OCI-LY1 (cell line): ENCODE data around the gene GRK6.

Experiments
- EZH2 ChIP-seq: fragments of 200-600 bp; sonication (generic), shearing (Covaris generic); IDR thresholded peaks from 2 replicates; pipeline ENCODE4 v1.8.0; 2017; ENCODE audit warnings: borderline replicate concordance, mixed run types, mild to moderate bottlenecking, antibody characterized with exemption, low read length, moderate library complexity, mixed read lengths
- TF ChIP-seq, protein P1 (sequence below): fragments of 200-600 bp; sonication (generic), shearing (Covaris generic); IDR thresholded peaks from 2 replicates; pipeline ENCODE4 v1.5.1; 2017; ENCODE audit warnings: mild to moderate bottlenecking, antibody characterized with exemption, low read length, moderate library complexity, mixed read lengths

DNA sequence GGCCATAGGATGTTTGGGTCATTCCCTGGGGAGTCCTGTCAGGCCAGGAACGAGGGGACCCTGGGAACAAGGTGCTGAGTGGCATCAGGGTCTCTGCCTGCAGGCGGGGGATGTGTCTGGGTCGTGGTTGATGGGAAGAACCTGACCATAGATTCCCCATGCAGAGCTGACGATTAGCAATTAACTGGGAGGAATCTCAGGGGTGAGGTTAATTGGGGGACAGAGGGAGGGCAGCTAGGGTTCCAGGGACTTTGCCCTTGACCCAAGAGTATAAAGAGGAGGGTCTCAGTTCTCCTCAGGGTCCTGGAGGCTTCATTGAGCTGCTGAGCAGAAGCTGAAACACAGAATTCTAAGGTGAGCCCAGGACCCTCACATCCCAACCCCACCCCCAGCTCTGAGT, 42.3 kb upstream of the GRK6 start, which contains the start of gene SLC34A1:
- TF ChIP-seq, protein P1, sequence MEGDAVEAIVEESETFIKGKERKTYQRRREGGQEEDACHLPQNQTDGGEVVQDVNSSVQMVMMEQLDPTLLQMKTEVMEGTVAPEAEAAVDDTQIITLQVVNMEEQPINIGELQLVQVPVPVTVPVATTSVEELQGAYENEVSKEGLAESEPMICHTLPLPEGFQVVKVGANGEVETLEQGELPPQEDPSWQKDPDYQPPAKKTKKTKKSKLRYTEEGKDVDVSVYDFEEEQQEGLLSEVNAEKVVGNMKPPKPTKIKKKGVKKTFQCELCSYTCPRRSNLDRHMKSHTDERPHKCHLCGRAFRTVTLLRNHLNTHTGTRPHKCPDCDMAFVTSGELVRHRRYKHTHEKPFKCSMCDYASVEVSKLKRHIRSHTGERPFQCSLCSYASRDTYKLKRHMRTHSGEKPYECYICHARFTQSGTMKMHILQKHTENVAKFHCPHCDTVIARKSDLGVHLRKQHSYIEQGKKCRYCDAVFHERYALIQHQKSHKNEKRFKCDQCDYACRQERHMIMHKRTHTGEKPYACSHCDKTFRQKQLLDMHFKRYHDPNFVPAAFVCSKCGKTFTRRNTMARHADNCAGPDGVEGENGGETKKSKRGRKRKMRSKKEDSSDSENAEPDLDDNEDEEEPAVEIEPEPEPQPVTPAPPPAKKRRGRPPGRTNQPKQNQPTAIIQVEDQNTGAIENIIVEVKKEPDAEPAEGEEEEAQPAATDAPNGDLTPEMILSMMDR: no peak
- TF ChIP-seq EZH2: no peak
